ENCODE measurements around the gene CIB2.

The CIB2 gene

DNA sequence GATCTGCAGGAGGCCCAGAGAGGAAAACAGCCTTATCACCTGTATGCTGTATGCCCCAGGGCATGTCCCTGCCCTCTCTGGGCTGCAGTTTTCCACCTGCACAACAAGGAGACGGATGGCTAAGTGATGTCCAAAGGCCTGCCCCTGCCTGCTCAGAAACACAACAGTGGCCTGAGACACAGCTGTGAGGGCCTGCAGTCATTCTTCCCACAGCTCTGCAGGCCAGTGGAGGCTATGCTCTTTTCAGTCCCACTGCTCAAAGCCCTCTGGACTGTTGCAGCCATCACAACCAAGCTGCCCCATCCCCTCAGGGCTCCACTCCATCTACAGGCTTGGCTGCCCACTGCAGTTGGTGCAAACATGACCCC, 48.5 kb downstream of the CIB2 start:
- DNase-seq, result no peak

DNA sequence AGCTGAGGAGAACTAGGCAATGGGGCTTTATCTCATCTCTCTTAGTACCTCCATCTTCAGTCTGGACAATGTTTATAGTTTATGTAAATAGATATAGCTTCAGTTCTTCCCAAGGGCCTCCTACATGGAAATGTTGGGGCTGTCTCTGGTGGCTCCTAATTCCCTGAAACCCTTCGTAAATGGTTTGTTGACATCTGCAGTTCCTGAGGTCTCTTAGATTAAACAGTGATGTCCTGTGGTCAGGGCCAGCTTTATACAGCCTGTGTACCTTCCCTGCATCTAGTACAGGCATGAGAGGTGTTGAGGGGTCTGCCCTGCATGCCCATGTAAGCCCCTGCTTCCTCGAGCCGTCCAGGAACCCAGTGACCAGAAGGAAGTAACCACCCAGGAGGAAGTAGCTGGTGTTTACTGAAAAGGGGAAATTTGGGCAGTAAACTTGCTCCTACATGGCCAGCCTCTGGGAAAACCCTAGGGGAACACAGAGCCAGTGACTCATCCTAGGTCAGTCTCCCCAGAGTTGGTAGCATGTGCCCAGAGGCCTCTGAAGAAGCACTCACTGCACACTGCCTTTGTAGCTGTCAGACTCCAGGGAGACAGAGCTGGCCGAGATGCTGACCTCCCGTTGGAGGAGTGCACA, 49.0 kb downstream of the CIB2 start:
- DNase-seq, result no peak

DNA sequence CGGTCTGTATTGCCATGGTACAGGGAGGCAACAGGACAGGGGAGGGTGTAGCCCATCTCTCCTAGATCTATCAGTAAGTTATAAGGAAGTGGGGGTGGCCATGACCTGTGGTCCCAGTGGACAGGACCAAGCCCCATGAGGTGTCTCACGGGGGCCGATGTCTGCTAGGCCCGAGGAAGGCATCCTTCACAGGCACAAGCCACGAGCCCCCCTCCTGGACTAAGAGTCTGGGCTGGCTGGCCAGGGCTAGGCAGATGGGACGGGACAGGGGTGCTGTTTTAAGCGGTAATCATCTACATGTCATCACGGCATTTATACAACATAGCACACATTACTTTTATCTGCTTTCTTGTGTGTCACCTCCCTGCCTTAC, 51.2 kb downstream of the CIB2 start:
- DNase-seq, result no peak

DNA sequence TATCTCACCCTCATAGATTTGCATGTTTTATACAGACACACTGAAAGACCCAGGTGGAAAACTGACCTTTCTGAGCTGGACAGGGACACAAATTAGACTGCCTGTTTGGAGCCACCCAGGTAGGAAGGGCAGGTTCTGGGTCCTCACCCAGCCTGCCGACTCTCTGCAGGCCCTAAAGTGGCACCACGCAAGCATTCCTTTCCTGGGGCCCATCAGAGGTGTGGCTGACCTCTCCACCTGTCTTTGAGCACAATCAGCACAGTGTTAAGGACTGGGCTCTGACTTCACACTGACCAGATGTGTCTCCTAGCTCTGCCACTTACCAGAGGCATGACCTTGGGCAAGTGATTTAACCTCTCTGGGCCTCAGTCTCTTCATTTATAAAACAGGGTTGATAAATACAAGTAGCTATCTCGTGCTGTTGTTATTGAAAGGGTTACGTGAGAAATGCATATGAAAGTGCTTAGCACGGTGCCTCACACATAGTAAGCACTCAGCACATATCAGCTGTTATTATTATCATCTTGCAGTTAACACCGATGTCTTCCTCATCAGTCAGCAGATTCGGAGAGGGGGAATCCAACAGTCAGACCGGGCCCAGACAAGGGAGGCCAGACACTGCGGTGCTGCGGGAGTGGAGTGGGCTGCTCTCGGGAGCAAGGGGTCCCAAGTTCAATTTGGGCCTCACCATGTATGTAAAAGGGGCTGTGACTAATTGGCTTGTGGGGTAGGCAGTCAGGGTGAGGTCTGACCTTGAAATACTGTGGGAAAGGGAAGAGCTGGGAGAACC, 51.8 kb downstream of the CIB2 start:
- no peak for DNase-seq

DNA sequence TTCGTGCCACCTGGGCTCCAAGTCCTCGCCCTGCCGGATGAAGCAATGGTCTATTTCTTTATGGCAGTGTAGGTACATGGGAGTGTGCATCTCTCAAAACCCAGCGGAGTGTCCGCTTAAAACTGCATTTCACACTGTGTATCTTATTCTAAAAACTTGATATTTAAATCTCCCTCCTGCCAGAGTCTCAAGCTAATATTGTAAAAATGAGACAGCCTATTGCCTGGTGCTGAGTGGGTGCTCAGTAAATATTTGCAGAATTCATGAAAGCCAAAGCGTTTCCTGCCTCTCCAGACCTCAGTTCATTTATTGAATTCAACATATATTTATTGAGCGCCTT, 53.4 kb downstream of the CIB2 start:
- no peak for DNase-seq

DNA sequence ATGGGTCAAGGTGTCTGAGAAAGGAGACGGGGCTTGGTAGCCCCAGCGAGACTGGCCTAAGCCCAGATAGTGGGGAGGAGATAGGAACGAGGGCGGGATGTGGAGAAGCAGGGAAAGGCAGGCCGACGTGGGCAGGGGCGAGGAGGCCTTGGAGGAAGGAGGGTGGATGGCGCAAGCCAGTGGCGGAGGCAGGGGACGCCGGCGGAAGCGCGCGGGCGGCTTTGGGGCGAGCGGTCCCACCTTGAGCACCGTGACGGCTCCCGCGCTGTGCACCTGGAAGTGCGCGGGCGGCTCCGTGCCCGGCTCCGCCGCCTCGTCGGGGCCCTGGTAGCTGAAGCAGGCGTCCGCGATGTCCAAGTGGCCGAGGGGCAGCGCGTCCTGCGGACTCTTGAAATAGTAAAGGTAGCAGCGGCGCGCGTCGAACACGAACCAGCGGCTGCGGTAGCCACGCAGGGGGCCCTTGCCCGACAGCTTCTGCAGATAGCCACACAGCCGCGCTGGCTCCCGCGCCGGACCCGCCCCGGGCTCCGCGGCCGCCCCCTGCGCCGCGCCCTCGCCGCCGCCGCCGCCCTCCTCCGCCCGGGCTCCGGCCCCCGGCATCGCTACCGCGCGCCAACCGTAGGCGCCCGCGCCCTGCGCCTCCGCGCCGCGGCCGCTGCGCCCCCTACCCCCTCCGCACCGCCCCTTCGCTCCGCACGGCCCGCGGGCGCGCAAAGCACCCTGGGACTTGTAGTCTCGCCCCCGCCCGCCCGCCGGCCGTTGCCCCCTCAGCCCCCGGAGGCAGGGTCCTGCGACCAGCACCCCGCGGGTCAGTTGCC, 54.0 kb downstream of the CIB2 start, which contains the start of gene TBC1D2B:
Gene TBC1D2B (minus strand): TSS at position 659 of the 818 bp plus-strand sequence. CDS start 59 bp downstream, at position 600.
- DNase-seq, result peak; percentile 59

DNA sequence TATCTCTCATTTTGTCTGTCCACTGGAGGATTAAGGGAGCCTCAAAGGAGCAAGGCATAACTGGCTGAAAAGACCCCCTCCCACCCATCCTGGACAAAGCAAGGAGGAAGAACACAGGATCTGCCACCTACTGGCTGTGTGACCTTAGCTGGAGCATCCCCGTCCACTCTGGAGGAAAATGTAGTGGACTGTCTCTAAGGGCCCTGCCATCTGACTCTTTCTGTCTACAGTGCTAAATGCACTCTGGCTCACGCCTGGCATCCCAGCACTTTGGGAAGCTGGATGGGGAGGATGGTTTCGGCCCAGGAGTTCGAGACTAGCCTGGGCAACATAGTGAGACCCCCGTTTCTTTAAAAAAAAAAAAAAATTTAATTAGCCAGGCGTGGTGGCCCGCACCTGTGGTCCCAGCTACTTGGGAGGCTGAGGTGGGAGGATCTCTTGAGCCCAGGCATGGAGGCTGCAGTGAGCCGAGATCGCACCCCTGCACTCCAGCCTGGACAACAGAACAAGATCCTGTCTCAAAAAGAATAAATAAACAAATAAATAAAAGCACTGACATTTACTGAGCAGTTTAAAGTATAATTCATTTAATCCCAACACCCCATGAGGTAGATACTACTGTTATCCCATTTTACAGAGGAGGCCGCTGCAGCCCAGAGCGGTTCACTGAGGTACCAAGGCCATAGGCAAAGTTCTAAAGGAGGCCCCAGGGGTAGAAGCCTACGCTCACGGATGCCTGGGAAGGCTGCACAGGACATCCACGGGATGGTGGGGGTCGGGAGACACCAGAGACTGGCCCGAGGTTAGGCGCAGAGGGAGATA, 54.8 kb downstream of the CIB2 start:
- no peak for DNase-seq

DNA sequence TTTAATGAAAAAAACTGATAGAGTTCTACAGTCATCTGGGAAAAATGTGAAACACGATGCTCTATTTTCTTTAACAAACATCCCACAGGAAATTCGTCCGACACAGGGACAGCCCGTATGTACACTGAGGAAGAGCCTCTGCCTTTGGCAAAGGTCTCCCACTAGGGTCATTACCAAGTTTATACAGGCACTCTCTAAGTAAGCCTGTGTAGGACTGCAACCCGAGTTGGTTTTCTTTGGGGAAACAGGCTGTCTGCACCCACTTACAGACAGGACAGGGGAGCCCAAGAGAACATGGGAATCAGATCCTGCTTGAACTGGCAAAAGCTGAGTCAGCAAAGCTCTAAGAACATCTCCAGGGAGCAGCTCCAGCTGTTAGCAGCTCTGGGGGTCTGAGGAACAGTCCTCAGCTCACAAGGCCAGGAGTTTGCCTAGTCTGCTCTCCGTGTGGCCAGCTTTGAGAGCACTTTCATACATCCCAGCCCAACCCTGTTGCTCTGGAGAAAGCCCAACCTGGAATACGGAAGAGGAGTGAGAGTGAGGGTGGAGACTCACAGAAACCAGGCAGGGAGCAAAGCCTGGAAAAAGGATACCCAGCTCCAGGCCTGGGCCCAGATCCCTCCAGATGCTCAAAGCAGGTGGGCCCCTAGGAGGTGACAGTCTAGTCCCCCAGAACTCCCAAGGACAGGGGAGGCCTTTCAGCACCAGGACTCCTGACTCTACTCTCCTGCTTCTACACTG, 55.6 kb downstream of the CIB2 start:
- DNase-seq, result no peak

DNA sequence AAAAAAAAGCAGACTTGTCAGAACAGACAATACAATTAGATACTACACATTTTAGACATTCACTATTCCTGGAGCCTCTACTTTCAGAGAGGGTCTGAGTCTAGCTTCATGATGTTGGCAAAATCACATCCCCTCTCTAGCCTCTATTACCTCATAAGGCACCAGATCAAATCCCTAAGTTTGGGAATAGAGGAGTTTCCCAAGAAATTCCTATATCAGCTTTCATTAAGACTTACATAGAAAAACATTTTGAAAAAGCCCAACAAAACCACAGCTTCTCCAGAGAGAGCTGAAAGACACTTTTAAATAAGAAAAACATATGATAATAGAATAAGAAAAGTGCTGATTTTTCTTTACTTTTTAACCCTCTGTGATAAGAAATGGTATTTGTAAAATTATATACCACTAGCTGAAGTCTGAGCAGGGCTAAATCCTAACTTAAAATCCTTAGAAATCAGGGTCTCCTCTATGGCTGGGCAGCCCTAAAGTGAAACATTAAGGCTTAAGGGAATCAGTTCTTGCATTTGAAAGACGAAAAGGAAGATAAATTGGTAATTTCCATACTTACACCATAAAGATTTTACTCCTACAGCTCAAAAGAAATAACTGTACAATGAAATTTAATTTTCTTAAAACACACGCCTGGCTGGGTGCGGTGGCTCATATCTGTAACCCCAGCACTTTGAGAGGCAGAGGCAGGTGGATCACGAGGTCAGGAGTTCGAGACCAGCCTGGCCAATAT, 58.0 kb downstream of the CIB2 start:
- DNase-seq, result no peak

DNA sequence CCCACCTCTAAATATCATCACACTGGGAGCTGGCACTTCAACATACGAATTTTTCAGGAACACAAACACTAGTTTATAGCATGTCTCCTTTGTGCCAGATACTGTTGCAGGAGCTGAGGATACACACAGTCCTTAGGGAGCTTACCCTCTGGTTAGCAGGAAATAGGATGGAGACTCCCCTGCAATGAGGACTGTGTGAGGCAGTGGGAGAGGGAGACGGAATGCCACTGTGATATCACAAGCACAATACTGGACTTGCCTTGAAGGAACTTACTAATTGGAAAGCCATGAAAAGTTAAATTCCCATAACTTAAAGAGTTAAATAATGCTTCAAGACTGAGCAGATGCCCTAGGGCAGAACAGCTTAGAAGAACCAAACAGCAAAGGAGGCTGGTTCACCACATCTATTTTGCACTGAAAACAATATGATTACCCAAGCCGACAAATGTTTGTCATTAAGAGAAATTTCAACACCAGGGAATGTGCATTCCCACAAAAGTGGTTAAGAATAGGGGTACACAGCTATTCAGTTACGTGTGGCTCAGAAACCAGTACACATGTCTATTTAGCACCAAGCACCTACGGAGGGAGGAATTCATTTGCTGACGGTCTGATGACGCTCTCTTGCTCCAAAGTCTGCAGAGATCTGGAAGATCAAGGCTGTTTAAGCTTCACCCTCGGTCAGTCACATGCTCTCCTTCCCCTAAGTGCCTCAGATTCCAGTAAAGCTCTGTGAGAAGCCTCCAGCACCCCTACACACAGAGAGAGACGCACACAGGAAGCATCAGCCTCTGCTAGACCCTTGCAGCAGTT, 59.0 kb downstream of the CIB2 start:
- no peak for DNase-seq

DNA sequence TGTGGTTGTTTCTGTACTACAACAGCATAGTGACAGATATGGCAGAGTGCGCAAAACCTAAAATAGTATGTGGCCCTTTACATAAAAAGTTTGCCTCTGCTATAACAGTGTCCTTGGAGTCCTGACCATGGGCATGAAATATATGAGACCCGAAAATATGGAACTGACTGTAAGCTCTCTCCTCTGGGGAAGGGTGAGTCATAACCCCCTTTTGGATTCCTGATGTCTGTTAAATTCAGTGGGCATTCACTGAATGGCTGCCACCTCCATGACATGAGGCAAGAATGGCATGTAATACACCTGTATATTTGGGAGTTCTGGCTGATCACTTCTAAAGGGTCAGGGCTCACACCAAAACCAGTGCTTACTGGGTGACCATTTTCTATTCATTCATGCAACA, 59.9 kb downstream of the CIB2 start:
- DNase-seq, result no peak

DNA sequence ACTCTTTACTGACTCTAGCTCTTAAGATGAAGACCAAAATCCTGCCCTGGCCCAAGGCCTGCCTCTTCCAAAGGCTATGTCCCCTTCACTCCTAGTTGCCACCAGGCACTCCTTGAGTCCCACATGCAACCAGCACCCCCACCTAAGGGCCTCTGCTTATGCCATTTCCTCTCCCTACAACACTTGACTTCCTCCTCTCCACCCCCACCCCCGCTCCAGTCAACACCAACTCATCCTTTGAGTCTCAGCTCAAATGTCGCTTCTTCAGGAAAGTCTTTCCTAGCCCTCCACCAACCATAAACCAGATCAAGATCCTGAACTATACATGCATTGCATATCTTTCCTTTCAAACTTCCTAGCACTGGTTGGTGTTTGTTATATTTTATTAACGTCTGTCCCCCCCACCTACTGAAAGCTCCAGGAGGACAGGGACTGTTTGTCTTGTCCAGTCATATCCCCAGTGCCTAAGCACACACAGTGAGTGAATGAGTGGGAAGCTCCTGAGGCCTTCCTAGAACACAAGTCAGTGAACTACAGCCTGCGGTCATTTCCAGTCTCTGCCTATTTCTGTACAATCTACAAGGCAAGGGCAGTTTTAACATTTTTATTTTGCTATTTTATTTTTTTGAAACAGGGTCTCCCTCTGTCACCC, 61.1 kb downstream of the CIB2 start:
- DNase-seq, result peak; percentile 48

DNA sequence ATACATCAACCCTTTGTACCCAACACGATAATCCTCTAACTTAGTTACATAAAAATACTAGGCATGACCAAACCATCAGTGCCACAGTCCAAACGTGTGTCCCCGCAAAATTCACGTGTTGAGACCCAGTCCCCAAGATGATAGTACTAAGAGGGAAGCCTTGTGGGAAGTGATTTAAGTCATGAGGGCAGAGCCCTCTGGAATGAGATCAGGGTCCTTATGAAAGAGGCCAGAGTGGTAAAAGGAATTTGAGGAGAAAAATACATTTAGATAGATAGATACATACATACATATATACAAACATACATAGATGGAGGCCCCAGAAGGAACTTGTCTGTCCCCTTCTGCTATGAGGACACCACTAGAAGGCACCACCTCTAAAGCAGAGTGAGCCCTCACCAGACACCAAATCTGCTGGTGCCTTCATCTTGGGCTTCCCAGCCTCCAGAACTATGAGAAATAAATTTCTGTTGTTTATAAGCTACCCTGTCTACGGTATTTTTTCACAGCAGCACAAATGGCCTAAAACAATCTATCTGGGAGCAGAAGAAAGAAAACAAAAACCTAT, 61.7 kb downstream of the CIB2 start:
- no peak for DNase-seq

DNA sequence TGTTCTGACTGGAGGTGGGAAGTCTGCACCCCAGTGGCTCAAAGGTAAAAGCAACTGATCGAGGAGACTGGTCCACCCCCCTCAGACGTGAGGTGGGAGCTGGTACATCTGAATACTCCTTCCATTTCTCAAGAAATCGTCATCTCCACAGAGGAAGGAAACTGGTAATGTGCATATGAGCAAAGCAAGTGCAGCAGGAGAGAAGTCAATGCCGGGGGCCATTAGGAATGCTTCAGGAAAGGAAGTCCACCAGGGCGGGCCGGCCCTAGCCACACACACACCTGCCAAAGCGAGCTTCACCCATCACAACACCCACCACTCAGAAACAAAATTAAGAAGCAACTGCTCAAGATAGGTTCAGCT, 62.2 kb downstream of the CIB2 start:
- DNase-seq, result no peak

DNA sequence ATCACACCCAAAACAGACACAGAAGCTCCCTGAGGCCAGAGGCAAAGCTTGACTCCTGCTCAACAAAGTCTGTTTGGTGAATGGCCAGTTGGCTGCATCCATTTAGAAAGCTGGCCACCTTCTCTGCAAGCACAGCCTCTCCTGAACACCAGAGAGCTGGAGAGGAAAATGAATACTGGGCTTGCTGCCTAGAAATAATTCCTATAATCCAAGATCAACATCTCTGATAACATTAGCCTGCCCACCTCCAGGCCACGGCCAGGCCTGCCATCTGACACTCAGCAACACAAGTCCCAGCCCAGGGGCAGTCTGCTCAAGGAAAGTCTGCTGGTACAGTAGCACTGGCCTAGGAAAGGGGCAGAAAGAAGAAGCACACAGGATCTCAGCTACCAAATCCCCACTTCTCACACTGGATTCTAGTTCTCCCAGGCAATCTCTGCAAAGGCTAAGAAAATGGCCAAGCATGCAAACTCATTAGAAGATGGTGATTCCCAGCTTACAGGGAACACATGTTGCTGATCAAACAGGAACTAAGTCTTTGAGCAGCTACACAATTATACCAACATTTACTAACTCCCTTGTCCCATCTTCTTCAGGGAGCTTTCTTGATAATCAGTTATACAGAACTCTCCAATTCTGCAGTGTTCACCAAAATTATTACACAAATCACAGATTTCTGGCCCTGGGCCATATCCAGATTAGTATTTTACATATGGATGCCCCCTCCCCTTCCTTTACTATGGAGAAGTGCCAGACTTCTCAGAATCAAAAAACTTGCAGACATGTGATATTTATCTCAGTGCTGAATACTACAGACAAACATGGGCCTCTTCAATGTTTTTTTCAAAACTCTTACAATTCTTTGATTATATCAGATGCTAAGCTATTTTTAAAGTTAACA, 63.7 kb downstream of the CIB2 start:
- DNase-seq, result no peak

DNA sequence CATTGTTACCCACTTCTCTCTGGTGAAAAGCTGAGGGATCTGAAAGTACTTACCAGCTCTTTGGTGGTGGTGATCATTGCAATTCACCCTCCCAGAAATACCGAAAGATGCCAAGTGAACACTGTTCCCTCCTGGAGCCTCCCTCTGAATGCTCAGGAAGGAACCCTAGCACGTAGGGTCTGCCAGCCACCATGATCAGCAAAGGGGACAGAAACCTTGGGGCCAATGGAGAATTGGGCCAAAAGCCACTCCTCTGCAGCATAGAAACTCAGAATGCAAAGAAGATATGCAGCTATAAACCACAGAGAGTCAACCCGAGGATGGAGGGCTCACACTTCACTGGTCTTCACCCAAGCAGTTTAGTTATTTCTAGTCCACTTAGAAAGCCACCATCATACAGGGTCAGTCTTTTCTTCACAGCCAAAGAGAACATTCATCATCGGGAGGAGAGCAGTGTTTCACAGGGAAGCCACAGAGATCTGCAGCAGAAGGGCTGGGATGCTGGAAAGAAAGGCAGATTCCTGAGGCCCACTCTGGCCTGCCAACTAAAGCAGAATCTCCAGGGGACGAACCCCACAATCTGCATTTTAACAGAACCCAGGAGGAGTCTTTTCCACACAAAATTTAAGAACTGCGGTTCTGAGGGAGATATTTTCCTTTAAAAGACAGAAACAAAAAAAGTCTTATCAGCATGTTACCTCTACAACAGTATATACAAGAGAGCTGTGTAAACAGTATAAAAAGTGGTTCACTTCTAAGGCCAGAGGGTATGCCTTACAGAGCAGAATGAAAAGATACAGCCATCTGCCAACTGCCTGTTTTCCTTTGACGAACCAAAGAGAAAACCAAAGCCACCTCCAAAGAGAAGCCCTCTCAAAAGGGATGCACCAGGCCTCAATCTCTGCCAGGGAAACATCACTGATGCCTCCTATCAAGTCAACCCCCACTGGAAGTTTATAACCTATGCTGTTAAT, 65.0 kb downstream of the CIB2 start:
- no peak for DNase-seq

DNA sequence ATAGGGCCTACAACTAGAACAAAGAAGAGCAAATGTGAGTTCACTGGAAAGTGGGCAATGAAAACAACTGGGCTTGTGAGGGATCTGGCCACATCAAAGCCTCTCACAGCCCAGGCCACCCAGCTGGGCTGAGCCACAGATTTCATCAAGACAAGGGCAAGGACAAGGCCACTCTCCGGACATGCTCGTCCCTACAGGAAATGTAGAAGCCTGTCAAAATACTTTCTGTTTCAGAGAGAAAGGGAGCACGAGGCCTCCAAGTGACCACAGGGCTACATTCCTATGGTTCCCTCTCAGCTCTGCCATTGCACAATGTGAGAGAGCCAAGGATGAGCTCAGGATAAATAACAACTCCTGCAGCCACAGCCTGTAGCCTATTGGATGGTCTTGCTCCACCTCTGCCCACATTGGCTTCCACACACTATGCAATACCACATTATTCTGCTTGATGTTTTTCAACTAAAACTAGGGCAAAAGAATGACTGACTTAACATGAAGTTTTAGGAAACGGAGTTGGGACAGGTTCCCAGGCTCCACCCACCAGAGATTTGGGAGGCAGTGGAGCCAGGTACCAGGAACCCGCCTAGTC, 65.9 kb downstream of the CIB2 start:
- DNase-seq, result no peak

Data from stimulated activated CD4-positive, alpha-beta T cell treated with anti-CD3 and anti-CD28 coated beads, Interleukin-1b, Interleukin-23, amount 100 ng/mL, for 48 hours (primary cell).